HCT116 (cell line): ENCODE measurements around the gene PRR14. TPM values are rescaled to one million over a fixed set of nuclear protein-coding genes. Genes with fewer than 3 reads are reported as not detected.

Experiments
- ATAC-seq: fragments of 200-7000 bp; cut with Tn5 transposase; 2 replicates; pipeline ENCODE4 v1.9.1; 2020; ENCODE audit warnings: mild to moderate bottlenecking, moderate library complexity
- BruUV-seq: library from RNA; stranded (reverse); fragments of 400-500 nt; replicated peaks from 2 replicates; lab custom pipeline; 2021; lab: Mats Ljungman, UMichigan
- CTCF ChIA-PET: fragments of 300-600 bp; sonication (Branson Sonifier 250); formaldehyde crosslinking; loops from one replicate; lab custom pipeline; 2021; ENCODE audit warnings: antibody characterized with exemption; lab: Charles Lee
- POLR2A ChIA-PET: fragments of 300-600, 350-600 bp; sonication (Branson Sonifier 250); formaldehyde crosslinking; loops from one replicate; lab custom pipeline; 2021; ENCODE audit warnings: antibody characterized with exemption; lab: Charles Lee
- RAD21 ChIA-PET, 2 experiments: fragments of 300-600 bp; sonication (Branson Sonifier 250); formaldehyde crosslinking; loops; one replicate each; lab custom pipeline; 2023; ENCODE audit warnings: low total read pairs in 2 of 2; ENCODE audit not compliant: uncharacterized antibody in 2 of 2, unreplicated experiment in 2 of 2, low non-redundant PET in 1 of 2; lab: Charles Lee
- DNase-seq: peaks from one replicate; pipeline ENCODE4 v3.0.0-alpha.2; 2010; ENCODE audit warnings: low read depth, low spot score
- H2AFZ ChIP-seq: fragments of 200-600 bp; shearing (Covaris generic), sonication (generic); 2 replicates; pipeline ENCODE4 v1.6.1; 2017; ENCODE audit warnings: low read depth, mixed run types, mixed read lengths, antibody characterized with exemption, low read length; ENCODE audit not compliant: poor library complexity, severe bottlenecking
- H3K27ac ChIP-seq: 2 replicates; pipeline ENCODE4 v1.5.1; 2012; ENCODE audit warnings: low read depth, low read length
- H3K27me3 ChIP-seq: fragments of 200-600 bp; sonication (generic); 2 replicates; pipeline ENCODE4 v1.6.1; 2016; ENCODE audit warnings: mixed run types, low read length, mixed read lengths; ENCODE audit not compliant: insufficient read depth
- H3K36me3 ChIP-seq, 2 experiments: fragments of 200-500 bp in 1 of 2; fragments of 200-600 bp in 1 of 2; sonication (Bioruptor generic) in 1 of 2; sonication (generic) in 1 of 2; 2 replicates each; pipeline versions ENCODE4 v1.5.1 to v1.6.1; 2014 to 2016; ENCODE audit warnings: low read length in 2 of 2, inconsistent platforms in 1 of 2, mixed read lengths in 1 of 2, mixed run types in 1 of 2; ENCODE audit not compliant: insufficient read depth in 2 of 2, control insufficient read depth in 1 of 2
- H3K4me1 ChIP-seq, 2 experiments: fragments of 200-600 bp in 1 of 2; sonication (generic) in 1 of 2; 2 replicates each; pipeline versions ENCODE4 v1.5.1 to v1.6.1; 2012 to 2017; ENCODE audit warnings: low read length in 2 of 2, inconsistent platforms in 1 of 2, mild to moderate bottlenecking in 1 of 2, mixed read lengths in 1 of 2, mixed run types in 1 of 2, moderate library complexity in 1 of 2; ENCODE audit not compliant: insufficient read depth in 2 of 2, control insufficient read depth in 1 of 2
- H3K4me2 ChIP-seq: fragments of 200-600 bp; sonication (generic); 2 replicates; pipeline ENCODE4 v1.6.1; 2017; ENCODE audit warnings: mixed run types, low read length, mixed read lengths
- H3K4me3 ChIP-seq, 2 experiments: fragments of 200-600 bp in 1 of 2; sonication (generic) in 1 of 2; replicated peaks in 1 of 2; 2 replicates each; pipeline ENCODE4 v1.5.1; 2011 to 2016; ENCODE audit warnings: low read length in 2 of 2, control low read depth in 1 of 2, low read depth in 1 of 2, mild to moderate bottlenecking in 1 of 2, mixed read lengths in 1 of 2, mixed run types in 1 of 2
- H3K79me2 ChIP-seq: fragments of 200-600 bp; sonication (generic); 2 replicates; pipeline ENCODE4 v1.6.1; 2017; ENCODE audit warnings: mild to moderate bottlenecking, mixed run types, low read length, moderate library complexity, mixed read lengths; ENCODE audit not compliant: insufficient read depth
- H3K9ac ChIP-seq: fragments of 200-600 bp; sonication (generic); 2 replicates; pipeline ENCODE4 v1.6.1; 2016; ENCODE audit warnings: low read length, mixed read lengths
- H3K9me2 ChIP-seq: fragments of 200-600 bp; sonication (generic), shearing (Covaris generic); 2 replicates; pipeline ENCODE4 v1.6.1; 2017; ENCODE audit warnings: mixed run types, mild to moderate bottlenecking, moderate library complexity; ENCODE audit not compliant: insufficient read depth
- H3K9me3 ChIP-seq, 2 experiments: fragments of 200-500 bp in 1 of 2; fragments of 200-600 bp in 1 of 2; sonication (Bioruptor generic) in 1 of 2; sonication (generic) in 1 of 2; 2 replicates each; pipeline ENCODE4 v1.6.1; 2014 to 2017; ENCODE audit warnings: low read length in 2 of 2, mixed read lengths in 2 of 2, inconsistent platforms in 1 of 2, low read depth in 1 of 2, mild to moderate bottlenecking in 1 of 2, mixed run types in 1 of 2, moderate library complexity in 1 of 2; ENCODE audit not compliant: control insufficient read depth in 1 of 2, insufficient read depth in 1 of 2
- H4K20me1 ChIP-seq: fragments of 200-600 bp; sonication (generic), shearing (Covaris generic); 2 replicates; pipeline ENCODE4 v1.6.1; 2017; ENCODE audit warnings: mixed run types, mild to moderate bottlenecking, moderate library complexity; ENCODE audit not compliant: insufficient read depth
- CBX3 ChIP-seq: IDR thresholded peaks from 2 replicates; pipeline ENCODE4 v1.6.1; 2012; ENCODE audit warnings: low read depth
- CEBPB ChIP-seq: IDR thresholded peaks from 2 replicates; pipeline ENCODE4 v1.6.1; 2012; ENCODE audit warnings: low read depth
- EGR1 ChIP-seq: IDR thresholded peaks from 2 replicates; pipeline ENCODE4 v1.6.1; 2012; ENCODE audit warnings: low read depth
- ELF1 ChIP-seq: IDR thresholded peaks from 2 replicates; pipeline ENCODE4 v1.6.1; 2012; ENCODE audit warnings: low read depth, borderline replicate concordance
- EZH2 ChIP-seq: fragments of 200-600 bp; sonication (generic); IDR thresholded peaks from 2 replicates; pipeline ENCODE4 v1.6.1; 2017; ENCODE audit warnings: antibody characterized with exemption, mixed run types
- EZH2phosphoT487 ChIP-seq: fragments of 200-600 bp; IDR thresholded peaks from 2 replicates; pipeline ENCODE4 v1.6.1; 2018; ENCODE audit warnings: antibody characterized with exemption, borderline replicate concordance
- FOSL1 ChIP-seq: IDR thresholded peaks from 2 replicates; pipeline ENCODE4 v1.6.1; 2012; ENCODE audit warnings: low read depth
- JUND ChIP-seq: IDR thresholded peaks from 2 replicates; pipeline ENCODE4 v1.6.1; 2012
- POLR2A ChIP-seq: IDR thresholded peaks from 2 replicates; pipeline ENCODE4 v1.7.0; 2011; ENCODE audit warnings: borderline replicate concordance; ENCODE audit not compliant: insufficient read depth, insufficient read length; ENCODE audit errors: extremely low read depth
- POLR2AphosphoS5 ChIP-seq: IDR thresholded peaks from 2 replicates; pipeline ENCODE4 v1.6.1; 2011; ENCODE audit warnings: mild to moderate bottlenecking, low read depth, low read length, moderate library complexity
- RAD21 ChIP-seq: IDR thresholded peaks from 2 replicates; pipeline ENCODE4 v1.6.1; 2012; ENCODE audit warnings: low read depth, mild to moderate bottlenecking
- SIN3A ChIP-seq: IDR thresholded peaks from 2 replicates; pipeline ENCODE4 v1.6.1; 2012; ENCODE audit warnings: low read depth
- SP1 ChIP-seq: IDR thresholded peaks from 2 replicates; pipeline ENCODE4 v1.6.1; 2012; ENCODE audit warnings: low read depth
- TCF7L2 ChIP-seq: IDR thresholded peaks from 2 replicates; pipeline ENCODE4 v1.7.0; 2011; ENCODE audit warnings: borderline replicate concordance, inconsistent platforms; ENCODE audit not compliant: insufficient read depth, insufficient read length; ENCODE audit errors: extremely low read depth
- YY1 ChIP-seq: IDR thresholded peaks from 2 replicates; pipeline ENCODE4 v1.6.1; 2011; ENCODE audit warnings: low read length, low read depth, moderate library complexity, mild to moderate bottlenecking; ENCODE audit not compliant: insufficient replicate concordance; ENCODE audit errors: extremely low read depth
- ZFX ChIP-seq: fragments of 450-650 bp; IDR thresholded peaks from 2 replicates; pipeline ENCODE4 v1.6.1; 2017
- ZNF274 ChIP-seq: fragments of 200-500 bp; sonication (Bioruptor generic); IDR thresholded peaks from 2 replicates; pipeline ENCODE4 v1.6.1; 2014; ENCODE audit warnings: mild to moderate bottlenecking, low read depth, low read length, inconsistent platforms
- intact Hi-C: fragments of 100-400 bp; cut with micrococcal nuclease; formaldehyde crosslinking; loops from 2 replicates; pipeline ENCODE4 v1.10.0; 2022
- total RNA-seq: library from RNA; stranded (reverse); gene quantifications from one replicate; pipeline ENCODE4 v1.2.1, GENCODE V29; 2021; ENCODE audit not compliant: unreplicated experiment
- TF ChIP-seq, protein P1 (sequence below), 3 experiments: fragments of 200-600 bp in 1 of 3; sonication (generic) in 1 of 3; IDR thresholded peaks in 2 of 3; conservative IDR thresholded peaks in 1 of 3; 2 replicates each; pipeline ENCODE4 v1.5.1; 2012 to 2017; ENCODE audit warnings: low read depth in 2 of 3, low read length in 2 of 3, antibody characterized with exemption in 1 of 3, borderline replicate concordance in 1 of 3, control low read depth in 1 of 3, mild to moderate bottlenecking in 1 of 3, mixed read lengths in 1 of 3, mixed run types in 1 of 3, moderate library complexity in 1 of 3; ENCODE audit not compliant: insufficient read depth in 1 of 3
- TF ChIP-seq, protein P2 (sequence below): IDR thresholded peaks from 2 replicates; pipeline ENCODE4 v1.6.1; 2012
- TF ChIP-seq, protein P3 (sequence below): IDR thresholded peaks from 2 replicates; pipeline ENCODE4 v1.6.1; 2011; ENCODE audit warnings: mild to moderate bottlenecking, low read length, moderate library complexity; ENCODE audit not compliant: insufficient replicate concordance; ENCODE audit errors: extremely low read depth

The PRR14 gene
- total RNA-seq, 1 experiment from 2014 or later, result 56.2 TPM

DNA sequence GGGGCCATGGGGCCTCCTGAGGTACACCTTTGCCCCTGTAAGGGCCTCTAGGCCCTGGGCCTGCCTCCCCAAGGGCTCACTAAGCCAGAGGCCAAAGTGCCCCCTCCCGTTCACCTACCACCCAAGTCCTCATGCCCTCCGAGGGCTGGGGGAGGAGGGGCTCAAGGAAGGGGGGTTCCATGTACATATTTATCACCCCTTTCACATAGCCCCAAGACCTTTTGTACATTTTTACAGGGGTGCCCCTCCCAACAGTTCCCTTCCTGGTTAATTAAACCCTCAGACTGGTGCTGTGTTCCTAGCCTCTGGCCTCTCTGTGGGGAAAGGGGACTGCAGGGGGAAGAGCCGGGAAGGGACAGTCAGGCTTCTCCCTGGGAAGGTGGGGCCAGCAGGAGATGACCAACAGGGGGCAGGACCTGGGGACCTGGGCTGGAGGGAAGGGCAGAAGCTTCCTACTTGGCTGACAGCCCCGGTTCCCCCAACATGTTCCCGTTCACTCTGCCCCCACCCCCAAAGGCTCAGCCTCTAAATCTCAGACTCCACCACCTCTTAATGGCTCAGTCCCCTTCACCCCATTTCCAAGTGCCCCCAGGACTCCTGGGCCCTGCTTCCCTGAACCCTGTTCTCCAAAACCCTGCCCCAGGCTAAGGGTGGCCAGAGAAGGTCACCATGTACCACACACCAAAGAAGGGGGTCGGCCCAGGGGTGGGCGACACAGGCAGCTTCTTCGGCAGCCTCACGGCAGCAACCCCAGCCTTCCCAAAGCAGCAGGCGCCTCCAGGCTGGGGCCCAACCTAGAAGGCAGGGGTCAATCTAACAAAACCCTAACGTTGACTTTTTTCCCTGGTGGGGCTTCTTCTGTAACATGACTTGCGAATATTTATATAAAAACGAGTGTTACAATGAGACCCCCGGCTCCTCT is 19.4 kb downstream of the PRR14 start:
- Histone ChIP-seq H3K4me3 (no peak overlapping the region), H3K9me2 (no peaks in the 10 kb centered on the region), H3K4me1 (no peaks in the 10 kb centered on the region), H3K27me3 (no peaks in the 10 kb centered on the region), H4K20me1 (no peaks in the 10 kb centered on the region), H3K9ac (no peak overlapping the region), H3K79me2 (no peaks in the 10 kb centered on the region), H2AFZ (no peak overlapping the region), H3K9me3 (no peaks in the 10 kb centered on the region), H3K27ac (no peak overlapping the region), H3K36me3 (peaks cover 10 to 16% of the 10 kb centered on the region in 2 experiments; a peak in 2 of 4 replicates), H3K4me2 (no peak overlapping the region)
- no peak for DNase-seq
- CTCF ChIA-PET, result no interaction called here
- POLR2A ChIA-PET, result no interaction called here
- 0 out of 2 replicates have a peak, but pooled peaks have one; percentile 48 for ATAC-seq
- RAD21 ChIA-PET, result no interaction called here
- intact Hi-C loops, result no loop called here
- no peak for TF ChIP-seq FOSL1
- TF ChIP-seq YY1, result no peak
- TF ChIP-seq CBX3, result no peak
- no peak for TF ChIP-seq EGR1
- TF ChIP-seq POLR2A, result no peak
- TF ChIP-seq SIN3A, result no peak
- TF ChIP-seq JUND, result no peak
- TF ChIP-seq ELF1, result no peak
- TF ChIP-seq TCF7L2, result no peak
- no peak for TF ChIP-seq POLR2AphosphoS5
- TF ChIP-seq RAD21, result no peak
- no peak for TF ChIP-seq ZFX
- TF ChIP-seq EZH2, result no peak
- TF ChIP-seq CEBPB, result no peak
- TF ChIP-seq, protein P1, sequence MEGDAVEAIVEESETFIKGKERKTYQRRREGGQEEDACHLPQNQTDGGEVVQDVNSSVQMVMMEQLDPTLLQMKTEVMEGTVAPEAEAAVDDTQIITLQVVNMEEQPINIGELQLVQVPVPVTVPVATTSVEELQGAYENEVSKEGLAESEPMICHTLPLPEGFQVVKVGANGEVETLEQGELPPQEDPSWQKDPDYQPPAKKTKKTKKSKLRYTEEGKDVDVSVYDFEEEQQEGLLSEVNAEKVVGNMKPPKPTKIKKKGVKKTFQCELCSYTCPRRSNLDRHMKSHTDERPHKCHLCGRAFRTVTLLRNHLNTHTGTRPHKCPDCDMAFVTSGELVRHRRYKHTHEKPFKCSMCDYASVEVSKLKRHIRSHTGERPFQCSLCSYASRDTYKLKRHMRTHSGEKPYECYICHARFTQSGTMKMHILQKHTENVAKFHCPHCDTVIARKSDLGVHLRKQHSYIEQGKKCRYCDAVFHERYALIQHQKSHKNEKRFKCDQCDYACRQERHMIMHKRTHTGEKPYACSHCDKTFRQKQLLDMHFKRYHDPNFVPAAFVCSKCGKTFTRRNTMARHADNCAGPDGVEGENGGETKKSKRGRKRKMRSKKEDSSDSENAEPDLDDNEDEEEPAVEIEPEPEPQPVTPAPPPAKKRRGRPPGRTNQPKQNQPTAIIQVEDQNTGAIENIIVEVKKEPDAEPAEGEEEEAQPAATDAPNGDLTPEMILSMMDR (IDR thresholded peaks at IDR 0.05 in 2 of 3, conservative IDR thresholded peaks at IDR 0.05 in 1 of 3; ENCODE audit: borderline replicate concordance in 1 of 3, insufficient read depth in 1 of 3, low read depth in 2 of 3, low read length in 2 of 3), result no peak
- TF ChIP-seq ZNF274, result no peak
- TF ChIP-seq, protein P2, sequence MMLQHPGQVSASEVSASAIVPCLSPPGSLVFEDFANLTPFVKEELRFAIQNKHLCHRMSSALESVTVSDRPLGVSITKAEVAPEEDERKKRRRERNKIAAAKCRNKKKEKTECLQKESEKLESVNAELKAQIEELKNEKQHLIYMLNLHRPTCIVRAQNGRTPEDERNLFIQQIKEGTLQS, result no peak
- TF ChIP-seq, protein P3, sequence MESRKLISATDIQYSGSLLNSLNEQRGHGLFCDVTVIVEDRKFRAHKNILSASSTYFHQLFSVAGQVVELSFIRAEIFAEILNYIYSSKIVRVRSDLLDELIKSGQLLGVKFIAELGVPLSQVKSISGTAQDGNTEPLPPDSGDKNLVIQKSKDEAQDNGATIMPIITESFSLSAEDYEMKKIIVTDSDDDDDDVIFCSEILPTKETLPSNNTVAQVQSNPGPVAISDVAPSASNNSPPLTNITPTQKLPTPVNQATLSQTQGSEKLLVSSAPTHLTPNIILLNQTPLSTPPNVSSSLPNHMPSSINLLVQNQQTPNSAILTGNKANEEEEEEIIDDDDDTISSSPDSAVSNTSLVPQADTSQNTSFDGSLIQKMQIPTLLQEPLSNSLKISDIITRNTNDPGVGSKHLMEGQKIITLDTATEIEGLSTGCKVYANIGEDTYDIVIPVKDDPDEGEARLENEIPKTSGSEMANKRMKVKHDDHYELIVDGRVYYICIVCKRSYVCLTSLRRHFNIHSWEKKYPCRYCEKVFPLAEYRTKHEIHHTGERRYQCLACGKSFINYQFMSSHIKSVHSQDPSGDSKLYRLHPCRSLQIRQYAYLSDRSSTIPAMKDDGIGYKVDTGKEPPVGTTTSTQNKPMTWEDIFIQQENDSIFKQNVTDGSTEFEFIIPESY, result no peak
- no peak for TF ChIP-seq EZH2phosphoT487
- TF ChIP-seq SP1, result no peak
- TSS peak; percentile 58 for BruUV-seq
